AG09319 (cell line): ENCODE measurements around the gene CYP20A1.

Experiments used
- DNase-seq: peaks from one replicate; pipeline ENCODE4 v3.0.0-alpha.2; 2010; ENCODE audit warnings: low read depth; ENCODE audit errors: extremely low read depth
- TF ChIP-seq, protein P1 (sequence below): IDR thresholded peaks from 2 replicates; pipeline ENCODE4 v1.5.1; 2011; ENCODE audit warnings: low read depth, mild to moderate bottlenecking, inconsistent platforms, low read length, moderate library complexity

CYP20A1 gene

GRCh38 chr2:203352604-203353255 is 113.9 kb downstream of the CYP20A1 start:
- DNase-seq = no peak

GRCh38 chr2:203354966-203355365 is 116.1 kb downstream of the CYP20A1 start:
- no peak for DNase-seq
- TF ChIP-seq, protein P1, sequence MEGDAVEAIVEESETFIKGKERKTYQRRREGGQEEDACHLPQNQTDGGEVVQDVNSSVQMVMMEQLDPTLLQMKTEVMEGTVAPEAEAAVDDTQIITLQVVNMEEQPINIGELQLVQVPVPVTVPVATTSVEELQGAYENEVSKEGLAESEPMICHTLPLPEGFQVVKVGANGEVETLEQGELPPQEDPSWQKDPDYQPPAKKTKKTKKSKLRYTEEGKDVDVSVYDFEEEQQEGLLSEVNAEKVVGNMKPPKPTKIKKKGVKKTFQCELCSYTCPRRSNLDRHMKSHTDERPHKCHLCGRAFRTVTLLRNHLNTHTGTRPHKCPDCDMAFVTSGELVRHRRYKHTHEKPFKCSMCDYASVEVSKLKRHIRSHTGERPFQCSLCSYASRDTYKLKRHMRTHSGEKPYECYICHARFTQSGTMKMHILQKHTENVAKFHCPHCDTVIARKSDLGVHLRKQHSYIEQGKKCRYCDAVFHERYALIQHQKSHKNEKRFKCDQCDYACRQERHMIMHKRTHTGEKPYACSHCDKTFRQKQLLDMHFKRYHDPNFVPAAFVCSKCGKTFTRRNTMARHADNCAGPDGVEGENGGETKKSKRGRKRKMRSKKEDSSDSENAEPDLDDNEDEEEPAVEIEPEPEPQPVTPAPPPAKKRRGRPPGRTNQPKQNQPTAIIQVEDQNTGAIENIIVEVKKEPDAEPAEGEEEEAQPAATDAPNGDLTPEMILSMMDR = no peak

More at GRCh38 chr2:203352604-203353255, 113.9 kb downstream of the CYP20A1 start:
- TF ChIP-seq, protein P1 = no peak
